HUDEP-2 (cell line): Measurements from ENCODE around the gene KCNK7.

Source experiments
- DNase-seq, 76 experiments: peaks; one replicate each; lab custom pipeline; 2025; ENCODE audit not compliant: unreplicated experiment in 76 of 76; lab: John Stamatoyannopoulos, UW

Gene KCNK7

DNA sequence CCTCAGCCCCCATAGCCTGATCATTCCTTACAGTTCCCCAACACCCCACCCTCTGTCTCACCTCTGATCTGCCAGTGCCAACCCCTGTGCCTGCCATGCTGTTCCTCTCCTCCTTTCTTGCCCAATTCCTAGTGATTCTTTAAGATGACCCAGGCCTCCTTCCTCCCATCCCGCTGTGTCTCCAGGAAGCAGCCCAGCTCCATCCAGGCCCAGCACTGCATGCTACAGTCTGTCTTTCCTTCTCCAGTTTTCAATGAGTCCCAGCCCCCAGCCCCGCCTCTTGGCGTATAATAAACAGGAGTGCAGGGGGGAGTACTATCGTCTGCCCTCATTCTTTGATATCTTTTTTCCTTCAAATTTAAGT, 49.8 kb downstream of the KCNK7 start:
- DNase-seq, result peak in 1 of 76 experiments; percentile 30
